Omental fat pad (tissue), 4 donors: Measurements from ENCODE around the gene PTTG1IP. TPM values are rescaled to one million over a fixed set of nuclear protein-coding genes. Genes with fewer than 3 reads are reported as not detected.

Experiments
- ATAC-seq: fragments of 150-250 bp; one replicate; pipeline ENCODE4 v1.9.1; 2016; ENCODE audit warnings: mild to moderate bottlenecking, moderate library complexity; ENCODE audit not compliant: low FRiP score
- DNase-seq: peaks from one replicate; pipeline ENCODE4 v3.0.0-alpha.2; 2019; ENCODE audit warnings: low spot score
- total RNA-seq, 4 donors: library from RNA; depleted of rRNA; stranded (reverse); fragments of >200 nt; gene quantifications; one replicate each; pipeline ENCODE4 v1.1.0, GENCODE V29; 2016
- TF ChIP-seq, protein P1 (sequence below), 3 donors: fragments of 450-650 bp; IDR thresholded peaks; one replicate each; pipeline ENCODE4 v1.5.1; 2016 to 2017; ENCODE audit warnings: antibody characterized with exemption in 3 of 3, mild to moderate bottlenecking in 3 of 3, moderate library complexity in 2 of 3

PTTG1IP gene
- total RNA-seq, 4 donors from 2014 or later = 200 to 241 (median 214) TPM

- TF ChIP-seq, protein P1, sequence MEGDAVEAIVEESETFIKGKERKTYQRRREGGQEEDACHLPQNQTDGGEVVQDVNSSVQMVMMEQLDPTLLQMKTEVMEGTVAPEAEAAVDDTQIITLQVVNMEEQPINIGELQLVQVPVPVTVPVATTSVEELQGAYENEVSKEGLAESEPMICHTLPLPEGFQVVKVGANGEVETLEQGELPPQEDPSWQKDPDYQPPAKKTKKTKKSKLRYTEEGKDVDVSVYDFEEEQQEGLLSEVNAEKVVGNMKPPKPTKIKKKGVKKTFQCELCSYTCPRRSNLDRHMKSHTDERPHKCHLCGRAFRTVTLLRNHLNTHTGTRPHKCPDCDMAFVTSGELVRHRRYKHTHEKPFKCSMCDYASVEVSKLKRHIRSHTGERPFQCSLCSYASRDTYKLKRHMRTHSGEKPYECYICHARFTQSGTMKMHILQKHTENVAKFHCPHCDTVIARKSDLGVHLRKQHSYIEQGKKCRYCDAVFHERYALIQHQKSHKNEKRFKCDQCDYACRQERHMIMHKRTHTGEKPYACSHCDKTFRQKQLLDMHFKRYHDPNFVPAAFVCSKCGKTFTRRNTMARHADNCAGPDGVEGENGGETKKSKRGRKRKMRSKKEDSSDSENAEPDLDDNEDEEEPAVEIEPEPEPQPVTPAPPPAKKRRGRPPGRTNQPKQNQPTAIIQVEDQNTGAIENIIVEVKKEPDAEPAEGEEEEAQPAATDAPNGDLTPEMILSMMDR (IDR thresholded peaks at IDR 0.05) = no peak
- ATAC-seq (no peak), DNase-seq (no peak)
Observed at GRCh38 chr21:44846224-44846484, 27.3 kb downstream of the PTTG1IP start.

DNA sequence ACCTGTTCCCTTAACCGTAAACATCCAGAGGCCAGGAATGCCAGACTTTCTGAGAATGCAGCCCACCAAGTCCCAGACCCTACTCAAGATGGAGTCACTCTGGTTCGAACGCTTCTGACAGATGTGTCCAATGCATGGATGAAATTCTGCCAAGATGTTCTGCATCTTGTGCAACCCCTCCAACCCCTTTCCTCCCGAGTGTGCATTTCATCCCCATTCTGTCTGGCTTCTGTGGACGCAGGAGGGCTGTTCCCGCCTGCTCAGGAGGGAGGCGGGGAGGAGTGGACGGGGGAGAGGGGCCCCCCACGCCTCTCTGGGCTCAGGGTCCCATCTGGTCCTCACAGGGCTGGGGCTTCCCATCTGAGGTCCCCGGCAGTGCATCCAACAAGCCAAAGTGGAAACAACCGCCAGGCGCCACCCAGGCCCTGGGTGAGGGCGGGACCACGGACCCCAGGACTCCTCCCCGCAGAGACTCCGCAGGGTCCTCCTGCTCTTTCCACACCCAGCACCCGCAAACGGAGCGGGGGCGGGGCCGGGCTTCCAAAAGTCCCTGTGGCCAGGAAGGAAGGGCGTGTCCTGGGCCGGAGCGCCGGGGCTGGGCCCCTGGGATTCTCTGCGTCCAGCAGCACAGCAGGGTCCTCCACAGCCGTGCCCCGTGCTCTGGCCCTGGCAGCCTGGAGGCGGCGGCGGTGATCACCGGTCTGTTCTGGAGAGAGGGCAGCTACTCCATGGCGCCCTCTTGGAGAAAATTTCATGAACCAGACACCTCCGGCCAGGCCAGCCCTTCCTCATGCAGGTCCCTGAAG lies 27.9 kb downstream of the PTTG1IP start:
- TF ChIP-seq, protein P1 (IDR thresholded peaks at IDR 0.05) = no peak
- ATAC-seq = peak; percentile 75
- peak; percentile 46 for DNase-seq

GRCh38 chr21:44844256-44844655 lies 29.2 kb downstream of the PTTG1IP start:
- TF ChIP-seq, protein P1 (IDR thresholded peaks at IDR 0.05) = no peak
- ATAC-seq (no peak), DNase-seq (no peak)

GRCh38 chr21:44842721-44843445 lies 30.6 kb downstream of the PTTG1IP start:
- ATAC-seq = no peak
- no peak for DNase-seq

DNA sequence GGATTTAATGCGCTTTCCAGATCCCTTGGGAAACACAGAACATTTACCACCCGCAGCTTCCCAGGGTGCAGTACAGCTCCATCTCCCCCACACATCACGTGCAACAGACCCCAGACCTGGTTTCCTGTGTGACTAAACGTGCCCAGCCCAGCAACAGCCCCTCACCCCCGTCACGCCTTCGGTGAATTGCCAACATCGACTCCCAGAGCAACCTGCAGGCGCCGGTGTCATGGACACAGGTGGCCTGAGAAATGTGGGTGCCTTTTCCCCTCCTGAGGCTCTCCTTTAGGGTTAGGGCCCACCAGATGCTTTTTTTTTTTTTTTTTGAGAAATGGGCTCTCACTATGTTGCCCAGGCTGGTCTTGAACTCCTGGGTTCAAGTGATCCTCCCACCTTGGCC lies 31.4 kb downstream of the PTTG1IP start:
- TF ChIP-seq, protein P1 (IDR thresholded peaks at IDR 0.05) = no peak
- no peak for DNase-seq
- ATAC-seq = no peak

More at GRCh38 chr21:44842721-44843445, 30.6 kb downstream of the PTTG1IP start:
- TF ChIP-seq, protein P1 (IDR thresholded peaks at IDR 0.05) = no peak

DNA sequence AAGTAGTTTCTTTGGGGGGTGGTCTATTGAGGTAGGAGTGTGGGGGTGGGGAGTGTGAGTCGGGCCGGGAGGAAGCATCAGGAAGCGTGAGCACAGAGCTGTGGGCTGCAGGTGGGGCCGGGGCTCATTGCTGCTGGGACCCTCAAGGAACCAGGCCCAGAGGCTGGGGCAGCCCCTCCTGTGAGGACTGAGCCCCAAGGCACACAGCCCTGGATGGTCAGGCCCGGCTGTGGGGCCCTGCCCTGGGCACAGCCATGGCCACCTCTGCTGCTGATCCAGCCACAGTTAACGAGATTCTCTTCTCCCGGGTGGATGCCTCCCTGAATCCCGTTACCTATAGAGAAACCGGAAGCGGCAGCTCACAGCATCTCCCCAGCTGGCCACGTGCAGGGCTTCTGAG lies 32.7 kb downstream of the PTTG1IP start:
- DNase-seq (no peak), ATAC-seq (no peak)
- TF ChIP-seq, protein P1 (IDR thresholded peaks at IDR 0.05) = no peak

DNA sequence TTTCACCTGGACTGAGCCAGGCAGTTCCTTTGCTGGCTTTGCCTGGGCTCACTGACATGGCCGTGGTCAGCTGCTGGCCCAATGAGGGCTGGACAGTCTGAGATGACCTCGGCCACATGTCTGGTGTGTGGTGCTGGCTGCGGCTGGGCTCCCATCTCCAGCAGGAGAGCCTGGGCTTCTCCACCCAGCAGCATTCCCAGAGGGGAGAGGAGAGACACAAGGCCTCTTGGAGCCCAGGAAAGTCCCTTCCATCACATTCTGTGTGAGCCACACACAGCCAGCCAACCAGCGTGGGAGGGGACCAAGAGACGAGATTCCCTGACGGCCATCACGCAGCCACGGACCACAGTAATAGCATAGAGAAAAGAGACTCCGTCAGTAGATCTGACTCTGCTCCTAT lies 34.5 kb downstream of the PTTG1IP start:
- ATAC-seq = no peak
- TF ChIP-seq, protein P1 (IDR thresholded peaks at IDR 0.05) = no peak
- DNase-seq = no peak
